ENCODE results near the gene NFIL3.
A peak's percentile ranks its signal among the peaks of the same experiment; 100 is the strongest.

Gene NFIL3

GRCh38 chr9:91429501-91429900 is 5.9 kb upstream of the NFIL3 start:
- no peaks in the 10 kb centered on the region for H3K36me3 ChIP-seq (ENCODE audit: control insufficient read depth, insufficient read depth, low read length)
- H3K27me3 ChIP-seq (ENCODE audit: control insufficient read depth, insufficient read depth, low read length) = no peaks in the 10 kb centered on the region
- H3K4me1 ChIP-seq (ENCODE audit: control insufficient read depth, insufficient read depth, low read length) = no peaks in the 10 kb centered on the region
- no peak overlapping the region for H3K9ac ChIP-seq (ENCODE audit: low read length)
- no peak overlapping the region for H3K27ac ChIP-seq (ENCODE audit: low read depth, low read length)
- no peak overlapping the region for H3K4me3 ChIP-seq (ENCODE audit: low read length)

GRCh38 chr9:91428927-91429351 is 5.3 kb upstream of the NFIL3 start:
- no peak overlapping the region for H3K27ac ChIP-seq (ENCODE audit: low read depth, low read length)
- no peak overlapping the region for H3K9ac ChIP-seq (ENCODE audit: low read length)
- no peak overlapping the region for H3K4me3 ChIP-seq (ENCODE audit: low read length)
- H3K4me1 ChIP-seq (ENCODE audit: control insufficient read depth, insufficient read depth, low read length) = no peaks in the 10 kb centered on the region
- H3K36me3 ChIP-seq (ENCODE audit: control insufficient read depth, insufficient read depth, low read length) = no peaks in the 10 kb centered on the region
- no peaks in the 10 kb centered on the region for H3K27me3 ChIP-seq (ENCODE audit: control insufficient read depth, insufficient read depth, low read length)

- no peak overlapping the region for H3K27ac ChIP-seq (ENCODE audit: low read depth, low read length)
- no peaks in the 10 kb centered on the region for H3K27me3 ChIP-seq (ENCODE audit: control insufficient read depth, insufficient read depth, low read length)
- H3K9ac ChIP-seq (ENCODE audit: low read length) = no peak overlapping the region
- H3K36me3 ChIP-seq (ENCODE audit: control insufficient read depth, insufficient read depth, low read length) = no peaks in the 10 kb centered on the region
- no peaks in the 10 kb centered on the region for H3K4me1 ChIP-seq (ENCODE audit: control insufficient read depth, insufficient read depth, low read length)
- no peak overlapping the region for H3K4me3 ChIP-seq (ENCODE audit: low read length)
Observed at GRCh38 chr9:91428436-91428835, 4.8 kb upstream of the NFIL3 start.

- no peak overlapping the region for H3K27ac ChIP-seq (ENCODE audit: low read depth, low read length)
- no peak overlapping the region for H3K4me3 ChIP-seq (ENCODE audit: low read length)
- no peaks in the 10 kb centered on the region for H3K27me3 ChIP-seq (ENCODE audit: control insufficient read depth, insufficient read depth, low read length)
- H3K36me3 ChIP-seq (ENCODE audit: control insufficient read depth, insufficient read depth, low read length) = no peaks in the 10 kb centered on the region
- no peaks in the 10 kb centered on the region for H3K4me1 ChIP-seq (ENCODE audit: control insufficient read depth, insufficient read depth, low read length)
- no peak overlapping the region for H3K9ac ChIP-seq (ENCODE audit: low read length)
Observed at GRCh38 chr9:91427873-91428272, 4.2 kb upstream of the NFIL3 start.

- H3K4me1 ChIP-seq (ENCODE audit: control insufficient read depth, insufficient read depth, low read length) = peaks cover 2% of the 10 kb centered on the region
- H3K27me3 ChIP-seq (ENCODE audit: control insufficient read depth, insufficient read depth, low read length) = no peaks in the 10 kb centered on the region
Observed at GRCh38 chr9:91426123-91426745, 2.6 kb upstream of the NFIL3 start.

GRCh38 chr9:91425271-91425670 is 1.6 kb upstream of the NFIL3 start:
- H3K4me1 ChIP-seq (ENCODE audit: control insufficient read depth, insufficient read depth, low read length) = peaks cover 7% of the 10 kb centered on the region
- no peak overlapping the region for H3K9ac ChIP-seq (ENCODE audit: low read length)
- H3K4me3 ChIP-seq (ENCODE audit: low read length) = peak overlapping the region; percentile 73

More at GRCh38 chr9:91426123-91426745, 2.6 kb upstream of the NFIL3 start:
- Histone ChIP-seq H3K9ac (ENCODE audit: low read length) (no peak overlapping the region), H3K27ac (ENCODE audit: low read depth, low read length) (no peak overlapping the region), H3K4me3 (ENCODE audit: low read length) (no peak overlapping the region), H3K36me3 (ENCODE audit: control insufficient read depth, insufficient read depth, low read length) (no peaks in the 10 kb centered on the region)

GRCh38 chr9:91424403-91425176 is 958 bp upstream of the NFIL3 start:
- Histone ChIP-seq H3K27ac (ENCODE audit: low read depth, low read length) (peak overlapping the region; percentile 90), H3K36me3 (ENCODE audit: control insufficient read depth, insufficient read depth, low read length) (no peaks in the 10 kb centered on the region), H3K4me1 (ENCODE audit: control insufficient read depth, insufficient read depth, low read length) (peaks cover 8% of the 10 kb centered on the region), H3K27me3 (ENCODE audit: control insufficient read depth, insufficient read depth, low read length) (no peaks in the 10 kb centered on the region), H3K4me3 (ENCODE audit: low read length) (peak overlapping the region; percentile 73), H3K9ac (ENCODE audit: low read length) (peak overlapping the region; percentile 69)

More at GRCh38 chr9:91425271-91425670, 1.6 kb upstream of the NFIL3 start:
- H3K27ac ChIP-seq (ENCODE audit: low read depth, low read length) = peak overlapping the region; percentile 90
- H3K36me3 ChIP-seq (ENCODE audit: control insufficient read depth, insufficient read depth, low read length) = no peaks in the 10 kb centered on the region
- no peaks in the 10 kb centered on the region for H3K27me3 ChIP-seq (ENCODE audit: control insufficient read depth, insufficient read depth, low read length)

GRCh38 chr9:91422758-91423711 is 597 bp downstream of the NFIL3 start:
- Histone ChIP-seq H3K27me3 (ENCODE audit: control insufficient read depth, insufficient read depth, low read length) (no peaks in the 10 kb centered on the region), H3K4me1 (ENCODE audit: control insufficient read depth, insufficient read depth, low read length) (peaks cover 10% of the 10 kb centered on the region), H3K9ac (ENCODE audit: low read length) (peak overlapping the region; percentile 86), H3K36me3 (ENCODE audit: control insufficient read depth, insufficient read depth, low read length) (no peaks in the 10 kb centered on the region), H3K27ac (ENCODE audit: low read depth, low read length) (peak overlapping the region; percentile 95), H3K4me3 (ENCODE audit: low read length) (peak overlapping the region; percentile 91)

GRCh38 chr9:91421971-91422757 is 1.5 kb downstream of the NFIL3 start:
- peak overlapping the region; percentile 95 for H3K27ac ChIP-seq (ENCODE audit: low read depth, low read length)
- peak overlapping the region; percentile 86 for H3K9ac ChIP-seq (ENCODE audit: low read length)
- H3K4me1 ChIP-seq (ENCODE audit: control insufficient read depth, insufficient read depth, low read length) = peaks cover 10% of the 10 kb centered on the region
- H3K4me3 ChIP-seq (ENCODE audit: low read length) = peak overlapping the region; percentile 91
- no peaks in the 10 kb centered on the region for H3K27me3 ChIP-seq (ENCODE audit: control insufficient read depth, insufficient read depth, low read length)
- H3K36me3 ChIP-seq (ENCODE audit: control insufficient read depth, insufficient read depth, low read length) = no peaks in the 10 kb centered on the region

- Histone ChIP-seq H3K36me3 (ENCODE audit: control insufficient read depth, insufficient read depth, low read length) (no peaks in the 10 kb centered on the region), H3K27ac (ENCODE audit: low read depth, low read length) (peak overlapping the region; percentile 95), H3K9ac (ENCODE audit: low read length) (no peak overlapping the region), H3K27me3 (ENCODE audit: control insufficient read depth, insufficient read depth, low read length) (no peaks in the 10 kb centered on the region), H3K4me1 (ENCODE audit: control insufficient read depth, insufficient read depth, low read length) (peaks cover 10% of the 10 kb centered on the region), H3K4me3 (ENCODE audit: low read length) (peak overlapping the region; percentile 91)
Observed at GRCh38 chr9:91421128-91421765, 2.4 kb downstream of the NFIL3 start.

GRCh38 chr9:91420501-91421127 is 3.0 kb downstream of the NFIL3 start:
- Histone ChIP-seq H3K36me3 (ENCODE audit: control insufficient read depth, insufficient read depth, low read length) (no peaks in the 10 kb centered on the region), H3K9ac (ENCODE audit: low read length) (no peak overlapping the region), H3K4me1 (ENCODE audit: control insufficient read depth, insufficient read depth, low read length) (peaks cover 10% of the 10 kb centered on the region), H3K27ac (ENCODE audit: low read depth, low read length) (no peak overlapping the region), H3K4me3 (ENCODE audit: low read length) (peak overlapping the region; percentile 91), H3K27me3 (ENCODE audit: control insufficient read depth, insufficient read depth, low read length) (no peaks in the 10 kb centered on the region)

Measured in rectal smooth muscle tissue (tissue), 1 donor.